GM06990 (cell line): ENCODE data around the gene LRRC56.

ENCODE experiments used
- DNase-seq: peaks from one replicate; pipeline ENCODE4 v3.0.0-alpha.2; 2011; ENCODE audit not compliant: insufficient read length; ENCODE audit errors: extremely low read depth
- H3K27me3 ChIP-seq: replicated peaks from 2 replicates; pipeline ENCODE4 v1.6.0; 2011; ENCODE audit warnings: low read length; ENCODE audit not compliant: control insufficient read depth, insufficient read depth
- H3K36me3 ChIP-seq: 2 replicates; pipeline ENCODE4 v1.5.1; 2011; ENCODE audit warnings: low read length; ENCODE audit not compliant: control insufficient read depth, insufficient read depth
- H3K4me3 ChIP-seq: replicated peaks from 2 replicates; pipeline ENCODE4 v1.5.1; 2011; ENCODE audit warnings: low read depth, mild to moderate bottlenecking, control low read depth, low read length
- CTCF ChIP-seq: IDR thresholded peaks from 2 replicates; pipeline ENCODE4 v1.5.1; 2011; ENCODE audit warnings: low read length, control low read depth, mild to moderate bottlenecking, inconsistent platforms; ENCODE audit not compliant: insufficient read depth, poor library complexity, severe bottlenecking

The LRRC56 gene

DNA sequence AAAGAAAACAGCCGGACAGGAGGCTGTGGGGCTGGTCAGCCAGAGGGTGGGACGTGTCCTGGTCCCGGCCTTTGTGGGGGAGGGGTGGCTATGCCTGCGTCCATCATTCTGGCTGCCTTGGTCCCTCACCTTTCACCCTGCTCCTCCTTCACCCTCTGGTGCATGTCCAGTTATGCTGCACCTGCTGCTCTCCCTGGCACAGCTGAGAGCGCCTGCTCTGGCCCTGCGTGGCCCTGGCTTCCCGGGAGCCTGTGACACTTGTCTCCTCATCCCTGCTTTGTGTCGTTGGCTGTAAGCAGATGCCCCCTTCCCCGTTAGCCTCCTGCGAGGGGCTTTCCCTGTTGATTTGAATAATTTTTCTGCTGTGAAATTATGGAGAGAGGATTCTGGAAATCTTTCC lies 55.6 kb downstream of the LRRC56 start:
- peaks cover 50% of the 10 kb centered on the region for H3K36me3 ChIP-seq

GRCh38 chr11:593347-593746 lies 56.0 kb downstream of the LRRC56 start:
- DNase-seq, result no peak
- no peak for TF ChIP-seq CTCF
- no peaks in the 10 kb centered on the region for H3K27me3 ChIP-seq
- peaks cover 51% of the 10 kb centered on the region for H3K36me3 ChIP-seq
- H3K4me3 ChIP-seq, result no peak overlapping the region

More for the DNA sequence above, 55.6 kb downstream of the LRRC56 start:
- H3K27me3 ChIP-seq, result no peaks in the 10 kb centered on the region
- no peak overlapping the region for H3K4me3 ChIP-seq
- DNase-seq, result no peak
- TF ChIP-seq CTCF, result no peak

DNA sequence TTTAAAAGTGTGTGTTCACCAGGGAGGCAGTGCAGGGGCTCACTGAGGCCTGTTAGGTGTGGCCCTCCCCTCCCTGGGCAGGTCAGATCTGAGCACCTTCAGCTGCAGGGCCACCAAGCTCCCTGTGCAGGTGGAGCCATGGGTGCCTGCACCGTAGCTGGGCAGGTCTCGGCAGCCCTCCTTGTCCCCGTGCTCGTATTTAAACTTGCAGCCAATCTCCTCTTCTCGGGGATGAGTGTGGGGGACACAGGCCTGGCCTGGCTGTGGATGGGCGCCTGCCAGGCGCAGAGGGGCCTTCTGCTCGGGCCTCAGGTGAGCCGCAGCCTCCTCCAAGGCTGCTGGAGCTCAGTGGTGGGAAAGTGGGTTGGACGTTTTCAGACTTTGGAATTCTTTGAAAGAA lies 58.1 kb downstream of the LRRC56 start:
- Histone ChIP-seq H3K27me3 (no peaks in the 10 kb centered on the region), H3K36me3 (peaks cover 47% of the 10 kb centered on the region), H3K4me3 (no peak overlapping the region)
- DNase-seq, result no peak
- TF ChIP-seq CTCF, result no peak

- H3K27me3 ChIP-seq, result no peaks in the 10 kb centered on the region
These were observed 59.0 kb downstream of the LRRC56 start for GRCh38 chr11:596374-596773.

GRCh38 chr11:597166-597725 lies 59.9 kb downstream of the LRRC56 start:
- DNase-seq, result no peak
- TF ChIP-seq CTCF, result peak; percentile 14
- Histone ChIP-seq H3K27me3 (no peaks in the 10 kb centered on the region), H3K4me3 (no peak overlapping the region), H3K36me3 (peaks cover 47% of the 10 kb centered on the region)

More at GRCh38 chr11:596374-596773, 59.0 kb downstream of the LRRC56 start:
- Histone ChIP-seq H3K36me3 (peaks cover 46% of the 10 kb centered on the region), H3K4me3 (no peak overlapping the region)
- DNase-seq, result no peak
- TF ChIP-seq CTCF, result no peak

GRCh38 chr11:598005-598680 lies 60.8 kb downstream of the LRRC56 start:
- no peak for DNase-seq
- Histone ChIP-seq H3K36me3 (peaks cover 41% of the 10 kb centered on the region), H3K4me3 (no peak overlapping the region), H3K27me3 (no peaks in the 10 kb centered on the region)
- no peak for TF ChIP-seq CTCF
